Ovary (tissue), 9 donors: ENCODE measurements around the gene BBS1. TPM values are rescaled to one million over a fixed set of nuclear protein-coding genes. Genes with fewer than 3 reads are reported as not detected.

Experiments
- DNase-seq, 5 donors: peaks; one replicate each; pipeline ENCODE4 v3.0.0-alpha.2; 2019 to 2020
- H3K27ac ChIP-seq, 2 donors: fragments of 200-600 bp; one replicate each; pipeline versions ENCODE4 v1.5.1 to v1.8.0; 2019 to 2022
- H3K27me3 ChIP-seq: fragments of 200-600 bp; one replicate; pipeline ENCODE4 v1.8.0; 2022
- H3K36me3 ChIP-seq: fragments of 200-600 bp; sonication (generic); one replicate; pipeline ENCODE4 v1.5.1; 2019
- H3K4me1 ChIP-seq: one replicate; pipeline ENCODE4 v1.8.1; 2013; ENCODE audit warnings: mild to moderate bottlenecking, moderate library complexity; ENCODE audit not compliant: insufficient read depth
- H3K4me3 ChIP-seq: fragments of 200-600 bp; sonication (generic); one replicate; pipeline ENCODE4 v1.5.1; 2017
- H3K9me3 ChIP-seq, 2 donors: fragments of 200-600 bp in 1 of 2; sonication (generic) in 1 of 2; one replicate each; pipeline versions ENCODE4 v1.5.1 to v1.8.1; 2013 to 2019; ENCODE audit warnings: mild to moderate bottlenecking in 1 of 2, moderate library complexity in 1 of 2
- CTCF ChIP-seq, 3 donors: fragments of 450-650 bp in 2 of 3; fragments of 200-600 bp in 1 of 3; IDR thresholded peaks; one replicate each; pipeline versions ENCODE4 v1.5.1 to v1.8.0; 2016 to 2022; ENCODE audit warnings: antibody characterized with exemption in 3 of 3, mild to moderate bottlenecking in 1 of 3
- EP300 ChIP-seq: sonication (generic); formaldehyde crosslinking; IDR thresholded peaks from one replicate; pipeline ENCODE4 v1.6.1; 2017; ENCODE audit warnings: antibody characterized with exemption
- POLR2A ChIP-seq: fragments of 450-650 bp; IDR thresholded peaks from one replicate; pipeline ENCODE4 v1.6.1; 2017; ENCODE audit warnings: antibody characterized with exemption, mild to moderate bottlenecking, moderate library complexity
- WGBS, 3 donors: extraction: QIAGEN DNeasy Blood & Tissue Kit in 1 of 3; methylation state at CpG; one replicate each; pipeline versions ENCODE4 v1.1.5 to v1.1.7; 2013 to 2017; 5-methylcytosine and 5-hydroxymethylcytosine counted together
- intact Hi-C, 4 donors: fragments of 100-400 bp; cut with DNase I; formaldehyde crosslinking; loops; one replicate each; pipeline versions ENCODE4 v1.11.0 to v1.15.1; 2022 to 2023
- polyA plus RNA-seq, 2 donors: library from polyadenylated mRNA; stranded (reverse); fragments of 200-250 nt in 1 of 2; fragments of 350-450 nt in 1 of 2; fragmentation: Illumina TruSeq in 1 of 2; extraction: RNeasy Lipid Tissue Mini Kit (QIAGEN cat#74804) in 1 of 2; gene quantifications; one replicate each; pipeline ENCODE4 v1.2.3, GENCODE V29; 2013 to 2014
- total RNA-seq, 7 donors: library from RNA; depleted of rRNA in 2 of 7; stranded (reverse); fragments of >200 nt in 2 of 7; fragmentation: NEBNext Ultra II Directional in 3 of 7; extraction: Animal tissue kit (Norgen Biotek cat#: 25700) in 3 of 7; gene quantifications; one replicate each; pipeline versions ENCODE4 v1.1.0 to v1.2.4, GENCODE V29; 2016 to 2023
- donor health status: DM: no; HTN: no; CAD: no; lungs with moderate emphysema.
- donor health status: DM: no; HTN: no; CAD: no.
- donor health status: Bipolar disorder and iron deficiency.
- donor health status: DM: yes; HTN: yes; CAD: no.
- donor health status: DM: no; HTN: no; CAD: no.
- donor health status: DM: yes; HTN: yes; CAD: no.

BBS1 gene
- total and polyA plus RNA-seq, 9 donors, result 33.8 to 78.3 (median 67.2) TPM

DNA sequence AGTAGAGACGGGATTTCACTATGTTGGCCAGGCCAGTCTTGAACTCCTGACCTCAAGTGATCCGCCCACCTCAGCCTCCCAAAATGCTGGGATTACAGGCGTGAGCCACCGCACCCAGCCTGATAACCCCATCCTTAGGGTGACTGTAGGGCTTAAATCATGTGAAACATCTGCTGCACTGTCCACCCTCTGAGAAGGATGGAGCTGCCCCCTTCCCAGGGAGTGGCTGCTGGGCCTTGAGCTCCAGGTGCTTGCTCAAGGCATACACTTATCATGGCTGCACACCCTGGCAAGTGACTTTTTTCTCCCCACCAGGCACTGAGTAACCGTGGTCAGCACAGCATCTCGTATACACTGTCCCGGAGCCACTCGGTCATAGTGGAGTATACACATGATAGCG lies 38.4 kb upstream of the BBS1 start:
- no peaks in the 10 kb centered on the region for H3K27me3 ChIP-seq
- DNase-seq, result no peak
- H3K4me1 ChIP-seq, result no peaks in the 10 kb centered on the region
- WGBS, 3 donors, result 79 to 81% (median 81%) methylated on average over 9 of the region's 9 CpGs
- intact Hi-C loops, result loop anchor here in 1 of 4 donors (10.0 kb wide), 1 partner anchor 203 kb away; the partner anchor contains the start of gene RBM4B
- H3K27ac ChIP-seq, result no peak overlapping the region
- no peak for TF ChIP-seq CTCF (IDR thresholded peaks at IDR 0.05)
- TF ChIP-seq EP300, result no peak
- no peaks in the 10 kb centered on the region for H3K9me3 ChIP-seq
- H3K36me3 ChIP-seq, result no peaks in the 10 kb centered on the region
- H3K4me3 ChIP-seq, result no peak overlapping the region

DNA sequence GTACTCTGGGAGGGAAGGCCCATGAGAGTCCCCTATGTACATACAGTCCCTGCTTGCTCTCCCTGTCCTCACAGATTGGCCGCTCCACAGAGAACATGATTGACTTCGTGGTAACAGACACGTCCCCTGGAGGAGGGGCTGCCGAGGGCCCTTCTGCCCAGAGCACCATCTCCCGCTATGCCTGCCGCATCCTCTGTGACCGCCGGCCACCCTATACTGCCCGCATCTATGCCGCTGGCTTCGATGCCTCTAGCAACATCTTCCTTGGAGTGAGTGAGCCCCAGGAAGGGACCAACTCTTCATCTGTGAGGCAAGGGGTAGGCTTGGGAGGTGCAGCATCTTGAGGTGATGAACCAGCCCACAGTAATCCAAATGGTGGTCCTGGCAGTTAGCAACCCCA lies 37.3 kb upstream of the BBS1 start:
- TF ChIP-seq POLR2A (no peak), EP300 (no peak), CTCF (IDR thresholded peaks at IDR 0.05) (no peak)
- H3K27ac ChIP-seq, result no peak overlapping the region
- WGBS, 3 donors, result 88 to 93% (median 89%) methylated on average over 11 of the region's 11 CpGs
- intact Hi-C loops, result loop anchor here in 1 of 4 donors (10.0 kb wide), 1 partner anchor 202 kb away; the partner anchor contains the start of gene RBM4B
- no peaks in the 10 kb centered on the region for H3K36me3 ChIP-seq
- H3K4me3 ChIP-seq, result no peak overlapping the region
- no peak for DNase-seq
- no peaks in the 10 kb centered on the region for H3K4me1 ChIP-seq
- H3K9me3 ChIP-seq, result no peaks in the 10 kb centered on the region
- H3K27me3 ChIP-seq, result no peaks in the 10 kb centered on the region

DNA sequence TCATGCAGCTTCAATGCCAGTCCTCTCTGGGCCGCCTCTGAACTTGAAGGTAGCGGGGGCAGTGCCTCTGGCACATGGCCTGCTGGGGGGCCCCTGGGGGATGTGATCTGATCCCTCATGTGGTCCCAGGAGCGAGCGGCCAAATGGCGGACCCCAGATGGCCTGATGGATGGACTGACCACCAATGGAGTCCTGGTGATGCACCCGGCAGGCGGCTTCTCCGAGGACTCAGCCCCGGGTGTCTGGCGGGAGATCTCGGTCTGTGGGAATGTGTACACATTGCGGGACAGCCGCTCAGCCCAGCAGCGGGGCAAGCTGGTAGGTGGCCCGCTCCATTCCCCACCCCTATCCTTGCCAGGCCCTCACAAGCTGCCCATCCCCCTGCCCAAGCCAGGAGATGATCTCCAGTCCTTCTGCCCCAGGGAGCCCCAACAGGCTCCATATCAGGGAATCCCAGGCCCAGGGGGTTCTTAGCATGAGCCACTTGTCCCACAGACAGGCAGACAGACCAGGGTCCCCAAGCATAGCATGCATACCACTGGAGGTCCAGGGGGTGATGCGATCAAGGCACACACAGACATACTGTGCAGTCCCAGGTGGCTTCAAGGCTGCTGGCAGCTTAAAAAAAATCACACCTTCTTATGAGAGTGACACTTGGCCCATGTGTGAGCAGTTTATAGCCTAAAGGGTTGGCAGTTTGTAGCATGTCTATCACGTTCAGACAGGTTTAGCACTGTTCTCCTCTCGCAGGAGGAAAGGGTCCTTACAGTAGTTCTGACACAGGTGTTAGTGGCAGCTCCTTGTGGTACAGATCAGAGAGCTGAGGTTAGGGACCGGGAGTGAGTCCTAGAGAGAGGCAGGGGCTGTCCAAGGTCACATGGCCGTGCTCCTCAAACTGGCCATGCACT lies 36.6 kb upstream of the BBS1 start:
- no peak for DNase-seq
- H3K4me1 ChIP-seq, result no peaks in the 10 kb centered on the region
- no peak overlapping the region for H3K4me3 ChIP-seq
- no peaks in the 10 kb centered on the region for H3K36me3 ChIP-seq
- no peaks in the 10 kb centered on the region for H3K9me3 ChIP-seq
- WGBS, 3 donors, result 85 to 88% (median 87%) methylated on average over 15 to 20 of the region's 20 CpGs
- intact Hi-C loops, result loop anchor here in 1 of 4 donors (10.0 kb wide), 1 partner anchor 201 kb away; the partner anchor contains the start of gene RBM4B
- H3K27me3 ChIP-seq, result no peaks in the 10 kb centered on the region
- H3K27ac ChIP-seq, result no peak overlapping the region
- TF ChIP-seq EP300 (no peak), CTCF (IDR thresholded peaks at IDR 0.05) (no peak), POLR2A (no peak)

GRCh38 chr11:66475349-66476172 lies 34.9 kb upstream of the BBS1 start:
- Histone ChIP-seq H3K27me3 (no peaks in the 10 kb centered on the region), H3K27ac (no peak overlapping the region), H3K4me1 (no peaks in the 10 kb centered on the region), H3K9me3 (no peaks in the 10 kb centered on the region), H3K36me3 (no peaks in the 10 kb centered on the region), H3K4me3 (no peak overlapping the region)
- TF ChIP-seq POLR2A (no peak), EP300 (no peak), CTCF (IDR thresholded peaks at IDR 0.05) (no peak)
- intact Hi-C loops, result loop anchor here in 1 of 4 donors (10.0 kb wide), 1 partner anchor 199 kb away; the partner anchor contains the start of gene RBM4B
- DNase-seq, result no peak
- 88 to 92% (median 89%) methylated on average over 22 to 44 of the region's 44 CpGs for WGBS, 3 donors
